GM21381 (cell line): ENCODE results near the gene CPN1.
"Not testable (repeated sequence)": the region's sequence is repeated elsewhere in the genome, so short reads cannot be mapped to it uniquely, and the experiment has no call there.

Experiments
- ATAC-seq: cut with Tn5 transposase; IDR thresholded peaks from one replicate; pipeline ENCODE4 v1.9.1; 2021; ENCODE audit warnings: mild to moderate bottlenecking, moderate library complexity; ENCODE audit not compliant: unreplicated experiment

The CPN1 gene

GRCh38 chr10:100025576-100025975 is 56.1 kb downstream of the CPN1 start:
- no peak for ATAC-seq

DNA sequence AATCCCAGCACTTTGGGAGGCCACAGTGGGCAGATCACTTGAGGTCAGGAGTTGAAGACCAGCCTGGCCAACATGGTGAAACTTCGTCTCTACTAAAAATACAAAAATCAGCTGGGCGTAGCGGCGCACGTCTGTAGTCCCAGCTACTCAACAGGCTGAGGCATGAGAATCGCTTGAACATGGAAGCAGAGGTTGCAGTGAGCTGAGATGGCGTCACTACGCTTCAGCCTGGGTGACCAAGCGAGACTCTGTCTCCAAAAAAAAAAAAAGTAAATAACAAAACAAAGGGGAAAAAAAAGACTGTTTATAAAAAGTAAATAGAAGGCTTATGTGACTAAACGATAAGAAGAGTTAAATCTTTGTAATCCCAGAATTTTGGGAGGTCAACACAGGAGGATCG is 56.9 kb downstream of the CPN1 start:
- no peak for ATAC-seq

DNA sequence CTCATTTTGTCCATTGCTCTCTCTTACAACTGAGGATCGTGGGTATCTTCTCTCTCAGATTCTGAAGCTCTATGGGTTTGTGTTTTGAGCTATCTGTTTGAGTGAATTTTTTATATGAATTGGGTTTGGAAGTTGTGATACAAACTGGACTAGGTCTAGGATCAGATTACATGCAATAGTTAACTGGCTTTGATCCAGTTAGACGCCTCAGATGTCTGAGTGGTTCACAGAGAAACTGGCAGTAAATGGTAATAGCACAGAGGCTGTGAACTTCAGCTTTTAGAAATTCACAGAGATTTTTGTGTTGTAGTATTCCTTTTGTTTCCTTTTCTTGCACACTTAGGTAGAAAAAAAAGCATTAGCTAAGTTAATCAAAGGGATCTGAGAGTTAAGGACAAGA is 59.3 kb downstream of the CPN1 start:
- ATAC-seq = no peak

DNA sequence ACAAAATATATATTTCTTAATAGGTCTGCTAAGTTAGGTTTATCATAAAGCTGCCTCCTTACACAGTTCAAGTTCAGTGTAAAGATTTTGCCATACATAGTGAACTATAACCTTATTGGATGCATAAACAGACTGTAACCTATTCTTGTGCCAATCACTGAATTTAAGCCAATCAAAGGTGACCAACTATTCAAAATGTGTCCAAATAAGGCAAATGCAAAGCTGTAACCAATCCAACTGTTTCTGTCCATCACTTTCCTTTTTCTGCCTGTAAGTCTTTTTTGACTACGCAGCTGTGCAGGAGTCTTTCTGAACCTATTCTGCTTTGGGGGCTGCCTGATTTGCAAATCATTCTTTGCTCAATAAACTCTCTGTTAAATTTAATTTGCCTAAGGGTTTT is 60.3 kb downstream of the CPN1 start:
- no peak for ATAC-seq

GRCh38 chr10:100020886-100021253 is 60.8 kb downstream of the CPN1 start:
- ATAC-seq = no peak

DNA sequence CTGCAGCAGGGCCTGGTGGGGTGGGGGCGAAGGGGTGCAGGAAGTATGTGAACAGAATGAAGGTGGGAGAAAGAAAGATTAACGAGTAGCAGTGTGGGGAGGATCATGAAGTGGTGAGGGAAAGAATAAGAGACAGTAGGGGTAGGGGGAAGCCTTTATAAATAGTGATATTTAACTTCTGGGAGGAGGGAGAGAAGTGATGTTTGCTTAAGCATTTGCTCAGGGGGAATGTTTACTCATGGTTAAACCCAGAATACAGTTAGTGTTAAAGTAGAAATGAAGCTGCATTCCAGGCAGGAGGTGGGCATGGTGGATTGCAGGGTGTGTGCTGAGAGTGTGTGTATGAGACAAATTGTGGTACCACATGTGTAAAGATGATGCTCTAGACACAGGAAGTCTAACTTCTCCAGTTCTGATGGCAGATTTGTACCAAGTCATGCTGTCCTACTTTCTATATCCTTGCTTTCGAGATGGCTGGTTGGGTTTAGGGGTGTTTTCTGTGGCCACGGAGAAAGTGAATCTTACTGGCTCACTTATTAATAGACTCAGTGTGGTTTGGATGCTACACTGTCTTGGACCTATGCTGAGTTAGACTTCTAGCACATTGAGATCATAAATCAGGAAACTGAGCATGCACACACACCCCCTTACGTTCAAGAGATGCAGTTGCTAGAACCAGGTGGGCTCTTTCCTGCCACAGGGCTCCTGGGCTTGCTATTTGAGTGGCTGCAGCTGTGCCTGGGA is 61.4 kb downstream of the CPN1 start:
- peak; percentile 85 for ATAC-seq

DNA sequence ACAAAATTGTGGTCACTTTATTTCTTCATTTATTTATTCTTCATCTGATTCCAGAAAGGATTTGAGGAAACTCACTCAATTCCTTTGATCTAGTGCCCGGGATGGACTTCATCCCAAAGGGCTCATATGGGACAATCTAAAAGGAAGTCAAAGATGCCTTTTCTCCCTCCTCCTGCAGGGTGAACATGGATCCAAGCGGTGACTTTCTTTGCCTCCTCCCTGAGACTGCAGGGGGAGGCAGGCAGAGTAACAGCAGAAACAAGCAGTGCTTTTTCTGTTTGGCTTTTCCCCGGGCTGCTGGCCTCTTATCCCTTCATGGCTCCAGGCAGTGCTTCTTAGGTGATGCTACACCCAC is 61.9 kb downstream of the CPN1 start:
- no peak for ATAC-seq

GRCh38 chr10:100014071-100014762 is 67.5 kb downstream of the CPN1 start:
- peak; percentile 50 for ATAC-seq

DNA sequence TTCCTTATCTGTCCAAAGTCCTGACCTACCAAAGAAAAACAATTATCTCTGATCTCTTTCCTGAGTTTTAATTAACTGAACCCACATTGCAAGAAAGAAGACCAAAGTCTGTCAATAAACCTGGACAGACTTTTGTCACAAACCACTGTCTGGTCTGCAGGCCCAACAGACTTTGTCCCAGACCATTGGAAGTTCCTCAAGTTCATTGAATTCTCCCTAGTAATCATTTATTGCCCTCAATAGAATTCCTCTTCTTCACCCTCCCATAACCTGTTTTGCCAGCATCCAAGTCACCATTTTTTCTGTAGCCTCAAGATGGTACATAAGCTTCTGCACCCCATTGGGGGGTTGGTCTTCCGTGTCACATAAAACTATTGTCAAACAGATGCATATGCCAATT is 68.0 kb downstream of the CPN1 start:
- ATAC-seq = no peak

DNA sequence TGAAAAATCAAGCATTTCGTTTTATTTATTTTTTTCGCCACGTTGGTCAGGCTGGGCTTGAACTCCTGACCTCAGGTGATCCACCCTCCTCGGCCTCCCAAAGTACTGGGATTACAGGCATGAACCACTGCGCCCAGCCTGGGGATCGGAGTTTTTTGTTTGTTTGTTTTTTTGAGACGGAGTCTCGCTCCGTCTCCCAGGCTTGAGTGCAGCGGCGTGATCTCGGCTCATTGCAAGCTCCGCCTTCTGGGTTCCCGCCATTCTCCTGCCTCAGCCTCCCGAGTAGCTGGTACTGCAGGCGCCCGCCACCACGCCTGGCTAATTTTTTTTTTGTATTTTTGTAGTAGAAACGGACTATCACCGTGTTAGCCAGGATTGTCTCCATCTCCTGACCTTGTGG is 69.8 kb downstream of the CPN1 start:
- ATAC-seq = not testable (repeated sequence)

DNA sequence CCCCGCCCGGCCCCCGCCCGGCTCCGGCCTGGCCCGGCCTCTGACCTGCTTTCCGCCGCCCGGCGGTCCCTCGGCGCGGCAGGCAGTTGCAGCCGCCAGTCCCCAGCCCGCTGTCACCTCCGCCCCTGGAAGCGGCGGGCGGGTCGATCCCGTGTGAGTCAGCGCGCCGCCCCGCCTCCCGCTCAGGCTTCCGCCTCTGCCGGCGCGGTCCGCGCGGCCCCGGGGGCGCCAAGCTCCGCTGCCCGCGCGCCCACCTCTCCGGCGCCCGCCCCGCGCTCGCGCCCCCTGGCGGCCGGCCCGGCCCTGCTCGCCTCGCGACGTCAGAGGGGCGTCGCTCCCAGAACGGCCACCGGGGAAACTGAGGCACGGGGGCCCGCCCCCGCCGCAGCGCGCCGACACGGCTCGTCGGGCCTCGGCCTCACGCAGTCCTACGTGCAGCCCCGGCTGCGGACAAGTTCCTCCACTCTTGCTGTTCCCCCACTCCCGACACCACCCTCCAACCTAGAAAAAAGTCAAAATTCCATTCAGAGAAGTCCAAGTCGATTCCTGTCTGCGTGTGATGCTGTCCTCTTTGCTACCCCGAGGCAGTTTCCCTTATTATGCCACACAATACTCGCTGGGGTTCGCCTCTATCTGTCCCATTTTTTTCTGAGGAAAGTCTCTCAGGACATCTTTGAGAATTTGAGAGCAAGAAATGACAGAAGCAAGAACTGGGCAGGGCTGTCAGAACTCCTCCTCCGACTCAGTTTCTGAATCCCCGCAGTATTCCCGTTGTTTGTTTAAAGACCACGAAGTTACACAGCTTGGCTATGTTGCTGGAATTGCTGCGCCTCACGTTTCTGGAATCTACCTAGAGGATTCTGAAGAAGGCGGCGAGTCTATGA is 71.6 kb downstream of the CPN1 start, which contains the start of gene DNMBP:
TSS of gene DNMBP (minus strand) at position 155 of the 884 bp plus-strand sequence. CDS start 37,823 bp downstream, outside the sequence.
- peak; percentile 71 for ATAC-seq

DNA sequence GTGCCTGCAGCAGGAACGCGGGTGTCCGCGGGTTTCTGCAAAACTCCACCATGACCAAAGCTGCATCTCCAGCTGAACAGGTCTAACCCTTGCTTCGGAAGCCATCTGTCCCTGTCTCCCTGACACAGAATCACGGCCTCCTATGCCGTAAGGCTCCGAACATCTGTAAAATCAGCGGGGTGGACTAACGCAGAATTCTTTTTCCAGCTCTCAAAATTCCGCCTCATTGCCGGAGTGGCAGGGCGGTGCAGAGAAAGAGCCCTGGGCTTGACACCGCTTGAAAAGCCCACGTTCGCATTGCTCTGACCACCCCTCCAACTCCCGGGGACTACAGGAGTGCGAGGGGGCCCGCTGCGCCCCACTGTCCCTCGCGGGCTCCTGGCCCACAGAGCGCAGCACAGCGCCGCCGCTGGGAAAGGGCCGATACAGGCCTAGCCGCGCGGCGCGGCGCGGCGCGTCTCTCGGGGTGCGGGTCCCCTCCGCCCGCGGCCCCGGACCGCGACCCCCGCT is 72.3 kb downstream of the CPN1 start:
- peak; percentile 47 for ATAC-seq

GRCh38 chr10:100008708-100009282 is 72.9 kb downstream of the CPN1 start:
- no peak for ATAC-seq

GRCh38 chr10:100008142-100008522 is 73.5 kb downstream of the CPN1 start:
- no peak for ATAC-seq

- ATAC-seq = no peak
These were observed 74.2 kb downstream of the CPN1 start for GRCh38 chr10:100007231-100008141.

DNA sequence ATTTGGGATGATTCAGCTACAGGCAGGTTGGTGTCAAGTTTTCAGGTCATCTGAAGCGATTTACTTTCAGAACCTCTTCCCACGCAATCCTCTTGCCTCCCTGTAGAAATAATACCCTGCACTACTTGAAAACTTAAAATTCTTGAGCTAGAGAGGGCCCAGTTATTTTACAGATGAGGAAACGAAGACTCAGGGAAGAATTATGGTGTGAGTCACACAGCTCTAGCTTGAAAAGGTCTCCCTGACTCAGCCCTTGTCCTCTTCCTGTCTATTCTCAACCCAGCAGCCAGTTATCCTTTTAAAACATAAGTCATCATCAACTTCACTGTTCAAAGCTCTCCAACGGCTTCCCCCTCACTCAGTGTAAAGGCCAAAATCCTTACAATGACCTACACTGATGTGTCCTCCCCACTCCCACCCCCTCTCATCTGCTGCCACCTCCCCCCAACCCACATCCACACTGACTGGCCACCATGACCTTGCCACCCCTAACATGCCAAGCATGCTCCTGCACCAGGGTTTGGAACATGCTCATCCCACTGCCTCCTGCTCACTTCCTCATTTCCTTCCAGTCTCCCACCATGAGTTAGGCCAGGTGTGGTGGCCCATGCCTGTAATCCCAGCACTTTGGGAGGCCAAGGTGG is 75.3 kb downstream of the CPN1 start:
- ATAC-seq = no peak

GRCh38 chr10:100004805-100005510 is 76.7 kb downstream of the CPN1 start:
- ATAC-seq = no peak

DNA sequence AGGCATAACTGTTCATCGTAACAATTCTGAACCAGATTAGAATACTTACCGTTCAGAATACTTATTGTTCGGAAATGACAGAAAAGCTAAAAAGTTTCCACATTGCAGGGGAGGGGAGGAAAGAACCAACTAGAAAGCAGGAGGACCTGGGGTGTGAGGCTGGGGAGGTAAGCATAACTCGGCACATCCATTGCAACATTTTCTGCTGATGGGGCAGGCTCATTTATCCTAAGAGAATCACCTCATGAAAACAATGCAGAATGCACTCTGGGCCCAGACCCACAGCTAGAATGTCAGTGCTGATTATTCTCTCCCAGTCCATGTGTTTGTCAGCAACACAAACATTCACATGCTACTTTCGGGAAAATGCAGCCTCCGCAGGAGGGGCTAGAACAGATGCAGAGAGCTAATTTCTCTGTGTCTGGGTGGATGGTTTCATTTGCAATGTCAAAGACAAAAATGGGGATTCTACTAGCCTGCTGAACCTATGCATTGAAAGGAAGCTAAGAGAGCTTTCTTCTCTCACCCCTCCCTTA is 81.5 kb downstream of the CPN1 start:
- no peak for ATAC-seq
